Peyer's patch (tissue), 4 donors: ENCODE measurements around the gene SMOC1. TPM values are rescaled to one million over a fixed set of nuclear protein-coding genes. Genes with fewer than 3 reads are reported as not detected.

Source experiments
- DNase-seq, 3 donors: peaks; one replicate each; pipeline ENCODE4 v3.0.0-alpha.2; 2017 to 2019
- H3K27ac ChIP-seq, 4 donors: fragments of 200-600 bp; sonication (generic); one replicate each; pipeline ENCODE4 v1.5.1; 2016 to 2019
- H3K27me3 ChIP-seq, 2 donors: fragments of 200-600 bp; sonication (generic); one replicate each; pipeline ENCODE4 v1.5.1; 2019
- H3K36me3 ChIP-seq, 3 donors: fragments of 200-600 bp; sonication (generic); one replicate each; pipeline ENCODE4 v1.5.1; 2016 to 2019
- H3K4me1 ChIP-seq, 4 donors: fragments of 200-600 bp; sonication (generic); one replicate each; pipeline ENCODE4 v1.5.1; 2016 to 2019
- H3K4me3 ChIP-seq, 4 donors: fragments of 200-600 bp; sonication (generic); 1 replicate in 3 of 4; 2 replicates in 1 of 4; pipeline ENCODE4 v1.5.1; 2016 to 2019; ENCODE audit warnings: mild to moderate bottlenecking in 1 of 4
- H3K9me3 ChIP-seq, 4 donors: fragments of 200-600 bp; sonication (generic); one replicate each; pipeline ENCODE4 v1.5.1; 2016 to 2019; ENCODE audit warnings: mild to moderate bottlenecking in 1 of 4
- CTCF ChIP-seq, 6 experiments: fragments of 450-650 bp in 4 of 6; fragments of 200-600 bp in 2 of 6; sonication (generic) in 1 of 6; IDR thresholded peaks; one replicate each; pipeline ENCODE4 v1.5.1; 2017 to 2019; ENCODE audit warnings: antibody characterized with exemption in 6 of 6, mild to moderate bottlenecking in 3 of 6, moderate library complexity in 1 of 6
- POLR2A ChIP-seq, 2 donors: fragments of 450-650 bp; IDR thresholded peaks; one replicate each; pipeline ENCODE4 v1.5.1; 2017; ENCODE audit warnings: antibody characterized with exemption in 2 of 2, mild to moderate bottlenecking in 2 of 2, moderate library complexity in 2 of 2
- total RNA-seq, 4 donors: library from RNA; depleted of rRNA; stranded (reverse); fragments of >200 nt; gene quantifications; one replicate each; pipeline ENCODE4 v1.1.0, GENCODE V29; 2016

SMOC1 gene
- total RNA-seq, 4 donors from 2014 or later: 0.35 to 0.54 (median 0.38) TPM; not detected in 1

- no peak for DNase-seq
- Histone ChIP-seq H3K27me3 (no peaks in the 10 kb centered on the region), H3K27ac (no peak overlapping the region), H3K9me3 (no peaks in the 10 kb centered on the region), H3K4me3 (no peak overlapping the region), H3K4me1 (no peaks in the 10 kb centered on the region), H3K36me3 (no peaks in the 10 kb centered on the region)
- no peak for TF ChIP-seq CTCF (IDR thresholded peaks at IDR 0.05)
- TF ChIP-seq POLR2A (IDR thresholded peaks at IDR 0.05): no peak
Observed at GRCh38 chr14:70052990-70053389, 173.8 kb downstream of the SMOC1 start.

DNA sequence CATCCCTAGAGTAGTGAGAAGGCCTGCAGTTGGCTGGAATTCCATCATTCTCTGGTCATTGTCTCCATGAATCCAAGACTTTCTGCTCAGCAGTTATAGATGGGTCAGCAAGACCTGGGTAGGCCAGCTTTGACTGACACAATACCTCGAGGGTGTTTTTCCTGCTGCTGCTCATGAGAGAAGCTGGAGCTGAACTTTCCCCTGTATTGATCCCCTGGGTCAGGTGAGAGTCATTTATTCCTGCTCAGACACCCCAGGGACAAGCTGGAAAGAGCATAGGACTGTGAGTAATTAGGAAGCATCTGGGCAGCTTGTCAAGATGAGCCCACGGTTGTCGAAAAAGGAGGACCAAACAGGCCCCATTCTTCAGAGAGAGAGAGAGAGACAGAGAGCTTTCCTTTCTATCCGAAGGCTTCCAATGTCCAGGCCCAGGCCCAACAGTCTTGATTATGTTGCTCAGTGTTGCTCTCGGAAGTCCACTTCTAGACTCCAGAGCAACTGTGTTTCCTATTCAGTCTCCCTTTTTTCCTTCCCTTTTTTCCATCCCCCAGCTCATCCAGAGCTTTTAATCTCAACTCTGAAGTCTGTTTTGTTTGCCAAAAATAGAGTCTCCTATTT lies 178.4 kb downstream of the SMOC1 start:
- H3K36me3 ChIP-seq: no peaks in the 10 kb centered on the region
- no peak for DNase-seq
- H3K27me3 ChIP-seq: no peaks in the 10 kb centered on the region
- no peak for TF ChIP-seq CTCF (IDR thresholded peaks at IDR 0.05)
- no peak for TF ChIP-seq POLR2A (IDR thresholded peaks at IDR 0.05)
- no peaks in the 10 kb centered on the region for H3K9me3 ChIP-seq
- no peak overlapping the region for H3K4me3 ChIP-seq
- no peaks in the 10 kb centered on the region for H3K4me1 ChIP-seq
- H3K27ac ChIP-seq: no peak overlapping the region

DNA sequence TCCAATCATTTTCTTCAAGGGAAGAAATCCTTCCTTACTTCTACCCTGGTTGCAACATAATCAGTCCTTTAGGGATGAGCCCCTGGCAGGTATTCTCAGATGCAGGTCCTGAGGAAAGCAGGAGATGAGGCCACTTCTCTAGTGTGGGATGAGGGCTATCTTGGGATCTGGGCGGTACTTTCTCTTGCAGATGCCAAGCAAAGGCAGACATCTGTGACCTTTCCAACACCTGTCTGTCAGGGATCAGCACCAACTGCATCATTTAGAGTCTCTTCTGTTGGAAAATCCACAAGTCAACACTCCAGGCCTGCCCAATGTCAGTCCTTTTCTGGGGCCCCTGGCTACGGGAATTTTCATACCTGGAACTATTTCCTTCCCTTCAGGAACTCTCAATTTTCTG lies 180.3 kb downstream of the SMOC1 start:
- no peak for DNase-seq
- Histone ChIP-seq H3K36me3 (no peaks in the 10 kb centered on the region), H3K27me3 (no peaks in the 10 kb centered on the region), H3K27ac (no peak overlapping the region), H3K4me1 (no peaks in the 10 kb centered on the region), H3K4me3 (no peak overlapping the region), H3K9me3 (no peaks in the 10 kb centered on the region)
- TF ChIP-seq CTCF (IDR thresholded peaks at IDR 0.05) (no peak), POLR2A (IDR thresholded peaks at IDR 0.05) (no peak)

GRCh38 chr14:70061108-70061507 lies 181.9 kb downstream of the SMOC1 start:
- no peaks in the 10 kb centered on the region for H3K36me3 ChIP-seq
- TF ChIP-seq POLR2A (IDR thresholded peaks at IDR 0.05) (no peak), CTCF (IDR thresholded peaks at IDR 0.05) (no peak)
- DNase-seq: no peak

DNA sequence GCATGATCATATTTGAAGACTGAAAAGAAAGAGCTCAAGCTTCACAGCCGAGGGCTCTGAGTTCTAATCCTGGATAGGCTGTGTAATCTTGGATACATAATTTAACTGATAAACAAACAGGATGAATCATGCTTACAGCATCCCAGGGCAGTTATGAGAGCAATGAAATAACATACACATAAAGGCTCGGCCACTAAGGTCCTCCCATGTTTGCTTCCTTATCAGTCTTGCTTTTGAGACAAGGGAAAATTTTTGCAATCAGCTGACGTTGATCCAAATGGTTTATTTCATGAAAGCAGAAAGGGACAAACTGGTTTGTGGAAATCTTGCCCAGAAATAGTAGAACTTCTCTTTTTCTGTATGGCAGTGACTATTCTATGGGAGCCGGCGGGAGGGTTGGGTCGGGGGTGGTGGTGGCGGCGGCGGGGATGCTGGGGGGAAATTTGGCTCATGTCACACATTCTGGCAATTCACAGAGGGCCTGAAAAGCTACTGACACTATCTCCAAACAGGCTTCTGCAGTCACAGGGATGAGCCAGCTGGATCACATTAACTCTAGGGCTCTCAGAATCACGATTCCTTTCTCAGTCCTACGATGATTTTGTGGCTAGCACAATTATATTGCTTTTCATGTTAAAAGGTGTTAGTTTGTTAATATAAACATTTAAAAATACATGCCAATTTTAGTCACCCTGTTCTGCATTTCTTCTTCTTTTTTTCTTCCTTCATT lies 185.1 kb downstream of the SMOC1 start:
- no peak for TF ChIP-seq CTCF (IDR thresholded peaks at IDR 0.05)
- no peak for TF ChIP-seq POLR2A (IDR thresholded peaks at IDR 0.05)

More at GRCh38 chr14:70061108-70061507, 181.9 kb downstream of the SMOC1 start:
- no peaks in the 10 kb centered on the region for H3K9me3 ChIP-seq
- H3K27ac ChIP-seq: no peak overlapping the region
- H3K27me3 ChIP-seq: no peaks in the 10 kb centered on the region
- no peak overlapping the region for H3K4me3 ChIP-seq
- H3K4me1 ChIP-seq: no peaks in the 10 kb centered on the region

More for the DNA sequence above, 185.1 kb downstream of the SMOC1 start:
- no peaks in the 10 kb centered on the region for H3K36me3 ChIP-seq
- H3K9me3 ChIP-seq: no peaks in the 10 kb centered on the region
- no peak for DNase-seq
- no peak overlapping the region for H3K27ac ChIP-seq
- no peaks in the 10 kb centered on the region for H3K27me3 ChIP-seq
- no peak overlapping the region for H3K4me3 ChIP-seq
- no peaks in the 10 kb centered on the region for H3K4me1 ChIP-seq
